NCI-H1694 treated with DMSO at 0.1 percent for 48 hours (cell line): ENCODE results near the gene MTMR12.

Experiments used
- DNase-seq: peaks from one replicate; lab custom pipeline; 2025; lab: John Stamatoyannopoulos, UW

Gene MTMR12, protein sequence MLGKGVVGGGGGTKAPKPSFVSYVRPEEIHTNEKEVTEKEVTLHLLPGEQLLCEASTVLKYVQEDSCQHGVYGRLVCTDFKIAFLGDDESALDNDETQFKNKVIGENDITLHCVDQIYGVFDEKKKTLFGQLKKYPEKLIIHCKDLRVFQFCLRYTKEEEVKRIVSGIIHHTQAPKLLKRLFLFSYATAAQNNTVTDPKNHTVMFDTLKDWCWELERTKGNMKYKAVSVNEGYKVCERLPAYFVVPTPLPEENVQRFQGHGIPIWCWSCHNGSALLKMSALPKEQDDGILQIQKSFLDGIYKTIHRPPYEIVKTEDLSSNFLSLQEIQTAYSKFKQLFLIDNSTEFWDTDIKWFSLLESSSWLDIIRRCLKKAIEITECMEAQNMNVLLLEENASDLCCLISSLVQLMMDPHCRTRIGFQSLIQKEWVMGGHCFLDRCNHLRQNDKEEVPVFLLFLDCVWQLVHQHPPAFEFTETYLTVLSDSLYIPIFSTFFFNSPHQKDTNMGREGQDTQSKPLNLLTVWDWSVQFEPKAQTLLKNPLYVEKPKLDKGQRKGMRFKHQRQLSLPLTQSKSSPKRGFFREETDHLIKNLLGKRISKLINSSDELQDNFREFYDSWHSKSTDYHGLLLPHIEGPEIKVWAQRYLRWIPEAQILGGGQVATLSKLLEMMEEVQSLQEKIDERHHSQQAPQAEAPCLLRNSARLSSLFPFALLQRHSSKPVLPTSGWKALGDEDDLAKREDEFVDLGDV

DNA sequence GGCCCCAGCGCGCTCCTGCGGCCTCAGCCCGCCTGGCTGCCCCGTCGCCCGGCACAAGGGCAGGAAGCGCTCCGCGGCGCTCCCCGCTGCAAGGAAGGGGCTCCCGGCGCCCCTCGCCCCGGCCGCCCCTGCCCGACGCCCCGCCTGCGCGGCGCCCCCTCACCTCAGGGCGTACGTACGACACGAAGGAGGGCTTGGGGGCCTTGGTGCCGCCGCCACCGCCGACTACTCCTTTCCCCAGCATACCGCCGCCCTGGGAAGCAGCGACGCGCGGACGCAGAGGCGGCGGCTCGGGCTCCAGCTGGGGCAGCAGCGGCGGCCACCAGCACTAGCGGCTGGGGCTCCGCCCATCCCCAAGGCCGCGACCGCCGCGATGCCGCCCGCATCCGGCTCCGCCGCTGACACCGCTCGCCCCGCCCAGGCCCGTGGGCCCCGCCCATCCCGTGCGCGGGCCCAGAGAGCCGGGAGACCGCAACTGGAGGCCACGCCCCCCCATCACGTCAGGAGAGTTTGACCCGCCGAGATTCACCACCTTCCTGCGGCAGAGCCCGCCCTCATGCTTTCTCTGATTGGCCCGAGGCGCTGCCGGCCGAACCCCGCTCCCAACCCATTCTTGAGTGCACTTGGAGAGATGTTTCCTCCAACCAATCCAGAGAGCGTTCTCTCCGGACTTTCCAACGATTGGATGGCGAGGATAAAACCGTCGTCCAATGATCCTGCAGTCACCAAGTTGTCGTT lies at the start of gene MTMR12:
MTMR12 (minus strand) TSS at position 345 of the 738 bp plus-strand sequence; CDS start at position 244, 101 bp downstream.
- DNase-seq: peak; percentile 100

DNA sequence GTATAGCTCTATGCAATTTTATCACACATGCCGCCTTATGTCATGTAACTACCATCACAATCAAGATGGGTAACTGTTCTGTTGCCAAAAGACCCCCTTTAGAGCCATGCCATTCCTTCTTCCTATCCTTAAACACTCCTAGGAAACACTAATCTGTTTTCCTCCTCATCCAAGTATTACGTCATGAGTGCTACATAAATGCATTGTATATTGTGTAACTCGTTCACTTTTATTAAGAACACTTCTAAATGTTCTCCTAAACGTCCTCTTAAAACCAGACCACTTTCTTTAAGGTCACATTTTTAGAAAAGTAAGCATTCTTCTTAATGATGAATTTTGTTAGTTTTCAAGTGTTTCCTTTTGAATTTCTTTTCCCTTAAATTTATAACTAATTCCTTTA lies 49.8 kb upstream of the MTMR12 start:
- DNase-seq: no peak

DNA sequence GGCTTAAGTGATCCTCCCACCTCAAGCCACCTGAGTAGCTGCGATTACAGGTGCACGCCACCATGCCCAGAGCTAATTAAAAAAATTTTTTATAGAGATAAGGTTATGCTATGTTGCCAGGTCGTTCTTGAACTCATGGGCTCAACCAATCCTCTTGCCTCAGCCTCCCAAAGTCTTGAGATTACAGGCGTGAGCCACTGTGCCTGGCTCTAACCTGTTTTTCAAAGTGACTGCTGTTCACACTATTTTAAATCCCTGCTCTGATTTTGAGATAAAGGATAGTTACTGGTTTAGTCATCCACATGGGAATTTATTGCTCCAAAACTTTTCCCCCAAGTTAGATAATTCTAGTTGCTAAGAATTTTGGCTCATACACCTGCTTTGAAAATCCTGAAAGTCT lies 48.2 kb upstream of the MTMR12 start:
- no peak for DNase-seq

DNA sequence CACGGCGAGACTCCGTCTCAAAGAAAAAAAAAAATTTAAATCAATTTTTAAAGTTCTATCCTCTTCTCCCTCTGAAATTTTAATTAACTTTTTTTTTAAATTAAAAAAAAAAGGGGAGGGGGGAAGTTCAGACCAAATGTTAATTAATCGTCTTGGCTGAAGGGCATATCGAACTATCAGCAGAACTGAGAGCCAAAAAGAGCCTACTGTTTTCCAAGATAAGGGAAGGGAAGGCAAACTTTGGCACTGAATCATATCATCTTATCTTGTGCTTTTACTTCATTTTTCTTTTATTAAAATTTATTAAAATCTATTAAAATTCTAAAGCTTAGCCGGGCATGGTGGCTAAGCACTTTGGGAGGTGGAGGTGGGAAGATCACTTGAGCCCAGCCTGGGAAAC lies 45.9 kb upstream of the MTMR12 start:
- DNase-seq: no peak

DNA sequence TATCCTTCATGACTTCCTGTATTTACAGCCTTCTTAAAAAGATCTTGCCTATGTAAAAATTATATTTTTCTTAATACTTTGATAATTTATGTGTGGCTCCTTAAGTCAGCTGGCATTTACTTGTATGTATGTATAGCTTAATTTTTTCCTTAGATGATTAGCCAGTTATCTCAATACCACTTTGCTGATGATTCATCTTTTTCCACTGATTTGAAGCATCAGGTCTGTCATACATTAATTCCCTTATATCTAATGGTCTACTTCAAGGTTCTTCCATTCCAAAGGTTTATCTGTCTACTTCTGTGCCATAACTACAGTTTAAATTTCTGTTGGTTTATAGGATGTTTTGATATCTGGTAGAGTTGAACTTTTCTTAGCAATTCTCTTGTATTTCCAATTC lies 44.9 kb upstream of the MTMR12 start:
- no peak for DNase-seq

DNA sequence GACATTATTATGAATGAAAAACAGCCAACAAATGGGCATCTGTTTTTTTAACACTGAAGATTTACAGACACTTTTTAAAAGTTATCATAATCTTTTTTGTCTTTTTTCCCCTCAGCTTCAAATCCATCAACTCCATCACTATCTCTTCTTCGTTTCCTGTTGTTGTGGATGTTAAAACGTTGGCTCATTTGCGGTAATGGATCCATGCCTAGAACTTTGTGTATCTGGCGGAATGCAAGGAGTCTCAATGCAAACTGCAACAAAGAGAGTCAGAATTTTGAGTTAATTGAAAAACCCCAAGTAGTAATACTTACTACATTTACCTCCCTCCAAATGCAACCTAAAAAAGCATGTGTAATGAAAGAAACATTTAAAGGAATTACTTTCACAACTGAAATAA lies 42.9 kb upstream of the MTMR12 start:
- no peak for DNase-seq

DNA sequence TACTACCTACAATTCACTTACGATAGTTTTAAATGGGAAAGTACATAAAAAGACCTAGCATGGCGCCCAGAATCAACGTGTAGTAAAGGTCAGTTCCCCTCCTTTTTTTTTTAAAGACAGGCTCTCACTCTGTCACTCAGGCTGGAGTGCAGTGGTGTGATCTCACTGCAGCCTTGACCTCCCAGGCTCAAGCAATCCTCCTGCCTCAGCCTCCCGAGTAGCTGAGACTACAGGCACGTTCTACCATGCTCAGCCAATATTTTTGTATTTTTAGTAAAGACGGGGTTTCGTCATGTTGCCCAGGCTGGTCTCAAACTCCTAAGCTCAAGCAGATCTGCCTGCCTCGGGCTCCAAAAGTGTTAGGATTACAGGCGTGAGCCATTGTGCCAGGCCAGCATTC lies 40.7 kb upstream of the MTMR12 start:
- DNase-seq: no peak

DNA sequence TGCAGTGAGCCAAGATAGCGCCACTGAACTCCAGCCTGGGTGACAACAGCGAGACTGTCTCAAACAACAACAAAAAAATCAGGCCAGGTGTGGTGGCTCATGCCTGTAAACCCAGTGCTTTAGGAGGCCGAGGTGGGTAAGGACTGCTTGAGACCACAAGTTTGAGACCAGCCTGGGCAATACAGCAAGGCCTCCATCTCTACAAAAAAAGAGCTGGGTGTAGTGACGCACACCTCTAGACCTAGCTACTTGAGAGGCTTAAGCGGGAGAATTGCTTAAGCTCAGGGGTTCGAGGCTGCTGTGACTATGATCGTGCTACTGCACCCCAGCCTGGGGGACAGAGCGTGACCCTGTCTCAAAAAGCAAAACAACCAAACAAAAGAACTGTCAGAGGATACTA lies 39.9 kb upstream of the MTMR12 start:
- no peak for DNase-seq

DNA sequence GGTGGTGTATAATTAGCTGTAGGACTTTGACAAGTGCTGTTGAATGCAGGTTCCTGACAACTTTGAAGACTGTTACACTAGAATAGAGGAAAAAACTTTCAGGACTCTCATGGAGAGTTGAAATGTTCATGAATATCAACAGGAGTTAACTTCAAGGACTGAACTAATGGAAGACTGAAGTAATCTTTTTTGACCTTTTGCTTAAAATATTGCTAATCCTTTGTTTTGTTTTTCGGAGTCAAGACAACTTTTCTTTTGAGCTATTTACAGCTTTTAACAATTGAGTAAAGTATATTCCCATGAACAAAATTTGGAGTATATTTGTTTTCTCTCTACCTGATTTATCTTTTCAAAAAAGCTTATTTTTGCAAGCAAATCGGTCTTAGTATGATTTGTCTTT lies 34.1 kb upstream of the MTMR12 start:
- DNase-seq: no peak

DNA sequence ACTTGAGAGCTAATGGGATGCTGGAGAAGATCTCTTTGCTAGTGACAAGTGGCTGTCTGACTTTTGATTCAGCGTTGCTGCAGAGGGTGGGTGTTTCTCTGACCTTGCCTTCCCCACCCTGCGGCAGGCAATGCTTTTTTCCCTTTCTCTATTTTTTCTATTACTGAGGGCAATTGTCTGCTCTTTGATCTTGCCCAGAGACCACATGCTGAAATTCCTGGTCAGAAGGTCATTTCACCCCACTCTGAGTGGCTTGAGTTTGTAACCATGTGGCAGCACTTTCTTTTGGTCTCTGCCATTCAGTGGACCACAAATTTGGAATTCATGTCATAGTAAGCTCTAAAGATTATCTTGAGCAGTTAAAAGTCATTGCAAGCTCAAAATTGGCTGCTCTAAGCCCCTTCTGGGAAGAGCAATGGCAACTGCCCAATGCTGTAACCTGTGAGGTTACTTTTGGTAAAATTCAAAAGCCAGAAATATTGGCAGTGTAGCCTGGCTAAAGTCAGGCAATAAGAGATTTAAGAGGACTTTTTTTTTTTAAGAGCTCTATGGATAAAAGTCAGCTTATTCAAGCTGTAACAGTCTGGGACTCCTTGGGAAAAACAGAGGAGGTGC lies 30.4 kb upstream of the MTMR12 start:
- no peak for DNase-seq

DNA sequence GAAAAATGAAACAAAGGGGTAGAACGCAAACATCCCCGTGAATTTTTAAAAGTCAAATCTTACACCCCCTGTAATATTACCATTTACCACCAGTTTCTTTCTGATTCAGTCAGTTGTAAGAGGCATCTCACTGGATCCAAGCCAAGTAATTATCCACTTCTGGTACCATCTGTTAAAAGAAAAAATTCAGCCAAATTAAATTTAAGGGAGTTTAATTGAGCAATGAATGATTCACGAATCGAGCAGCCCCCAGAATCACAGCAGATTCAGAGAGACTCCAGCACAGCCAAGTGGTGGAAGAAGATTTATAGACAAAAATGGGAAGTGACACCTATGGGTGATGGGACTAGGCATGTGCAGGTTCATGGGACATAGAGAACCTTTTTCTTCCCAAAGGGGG lies 29.9 kb upstream of the MTMR12 start:
- peak; percentile 99 for DNase-seq

DNA sequence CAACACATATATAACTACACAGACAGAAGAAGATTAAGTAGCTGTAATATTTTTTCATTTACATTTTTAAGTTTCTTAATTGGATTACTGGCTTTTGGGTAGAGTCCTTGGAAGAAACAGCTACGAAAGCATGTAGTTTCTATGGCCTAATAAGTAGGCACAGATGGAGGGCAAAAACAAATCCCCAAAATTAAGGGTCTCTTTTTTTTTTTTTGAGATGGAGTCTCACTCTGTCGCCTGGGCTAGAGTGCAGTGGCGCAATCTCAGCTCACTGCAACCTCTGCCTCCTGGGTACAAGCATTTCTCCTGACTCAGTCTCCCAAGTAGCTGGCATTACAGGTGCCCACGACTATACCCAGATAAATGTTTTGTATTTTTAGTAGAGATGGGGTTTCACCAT lies 27.1 kb upstream of the MTMR12 start:
- DNase-seq: no peak

DNA sequence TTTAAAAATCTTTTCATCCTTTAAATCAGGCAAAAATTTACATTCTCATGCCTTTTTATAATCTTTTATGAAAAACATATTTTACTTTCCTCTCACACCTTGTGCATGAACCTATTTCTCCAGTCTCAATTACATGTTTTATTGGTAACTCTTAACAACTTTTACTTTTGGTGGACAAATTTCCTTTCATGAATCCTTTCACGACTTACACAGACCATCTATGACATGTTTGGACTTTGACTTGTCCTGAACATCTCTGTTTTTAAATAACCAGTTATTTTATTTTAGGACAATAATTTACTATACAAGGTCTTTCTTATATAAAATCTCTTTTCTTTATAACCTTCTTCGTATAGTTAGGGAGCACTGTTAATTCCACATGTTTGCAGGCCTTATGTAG lies 26.5 kb upstream of the MTMR12 start:
- DNase-seq: no peak

DNA sequence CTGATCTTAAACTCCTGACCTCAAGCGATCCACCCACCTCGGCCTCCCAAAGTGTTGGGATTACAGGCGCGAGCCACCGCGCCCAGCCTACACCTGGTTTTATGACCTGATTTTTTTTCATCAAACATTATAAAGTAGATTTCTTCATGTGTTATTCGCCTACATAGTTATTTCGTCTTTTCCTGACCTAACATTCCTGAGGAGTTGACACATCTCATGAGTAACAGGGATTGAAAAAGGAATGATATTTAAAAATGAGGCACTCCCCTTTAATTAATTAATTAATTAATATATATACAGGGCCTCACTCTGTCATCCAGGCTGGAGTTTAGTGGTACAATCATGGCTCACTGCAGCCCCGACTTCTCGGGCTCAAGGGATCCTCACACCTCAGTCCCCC lies 20.2 kb upstream of the MTMR12 start:
- DNase-seq: no peak

DNA sequence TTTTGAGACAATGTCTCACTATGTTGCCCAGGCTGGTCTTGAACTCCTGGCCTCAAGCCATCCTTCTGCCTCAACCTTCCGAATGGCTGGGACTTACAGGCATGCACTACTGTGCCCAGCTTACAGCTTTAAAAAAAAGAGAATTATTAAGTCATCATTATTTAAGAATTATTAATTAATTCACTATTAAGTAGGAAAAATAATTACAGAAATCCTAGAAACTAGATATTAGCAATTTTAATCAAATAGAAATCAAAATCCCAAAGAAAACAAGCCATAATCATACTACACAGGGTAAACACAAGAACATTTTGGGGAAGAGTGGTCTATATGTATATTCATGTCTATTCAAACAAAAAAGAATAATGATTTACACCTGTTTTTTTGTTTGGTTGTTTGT lies 19.6 kb upstream of the MTMR12 start:
- no peak for DNase-seq

DNA sequence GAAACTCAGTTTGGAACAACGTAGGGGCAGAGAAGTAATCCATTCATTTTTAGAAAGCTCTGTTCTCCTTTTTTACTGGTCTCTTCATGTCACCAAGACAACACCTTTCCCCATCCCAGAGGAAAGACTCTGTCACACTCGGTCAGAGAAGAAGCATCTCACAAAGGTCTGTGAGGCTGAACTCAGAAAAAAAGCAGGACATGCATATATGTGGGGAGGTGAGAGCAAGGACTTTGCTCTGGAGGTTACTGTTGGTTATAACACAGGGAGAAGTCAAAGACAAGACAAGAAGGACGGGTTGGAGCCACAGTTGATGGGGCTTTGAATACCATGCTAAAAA lies 19.2 kb upstream of the MTMR12 start:
- no peak for DNase-seq

DNA sequence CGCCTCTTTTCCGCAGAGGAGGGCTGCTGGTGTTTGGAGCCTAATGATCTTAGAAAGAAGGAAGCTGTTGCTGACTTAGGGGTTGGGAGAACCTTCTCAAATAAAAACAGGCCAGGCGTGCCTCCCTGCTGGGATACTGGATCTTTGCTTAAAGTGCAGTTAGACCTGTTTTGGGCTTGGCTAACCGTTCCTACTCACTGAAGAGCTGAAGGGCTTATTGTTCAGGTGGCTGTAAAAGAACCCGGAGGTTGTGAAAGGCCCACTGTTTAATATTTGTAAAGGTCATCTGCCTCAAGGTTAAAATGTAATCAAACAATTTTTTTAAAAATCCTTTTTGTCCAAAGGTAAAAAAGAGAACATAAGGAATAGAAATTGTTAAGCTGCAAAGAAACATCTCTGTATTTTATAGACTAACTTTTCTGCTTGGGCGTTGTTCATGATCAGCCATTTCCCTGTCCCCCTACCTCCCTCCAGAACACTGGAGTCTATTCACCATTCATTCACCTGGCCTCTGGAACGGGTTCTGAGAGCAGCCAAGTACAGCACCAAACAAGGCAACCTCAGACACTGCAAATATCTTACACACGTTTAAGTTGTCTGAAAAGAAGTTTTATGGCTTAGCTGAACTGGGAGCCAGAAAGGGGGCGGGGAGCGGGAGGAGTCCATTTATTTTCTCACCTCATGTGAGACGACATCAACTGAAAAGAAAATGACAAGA lies 18.6 kb upstream of the MTMR12 start:
- DNase-seq: no peak

DNA sequence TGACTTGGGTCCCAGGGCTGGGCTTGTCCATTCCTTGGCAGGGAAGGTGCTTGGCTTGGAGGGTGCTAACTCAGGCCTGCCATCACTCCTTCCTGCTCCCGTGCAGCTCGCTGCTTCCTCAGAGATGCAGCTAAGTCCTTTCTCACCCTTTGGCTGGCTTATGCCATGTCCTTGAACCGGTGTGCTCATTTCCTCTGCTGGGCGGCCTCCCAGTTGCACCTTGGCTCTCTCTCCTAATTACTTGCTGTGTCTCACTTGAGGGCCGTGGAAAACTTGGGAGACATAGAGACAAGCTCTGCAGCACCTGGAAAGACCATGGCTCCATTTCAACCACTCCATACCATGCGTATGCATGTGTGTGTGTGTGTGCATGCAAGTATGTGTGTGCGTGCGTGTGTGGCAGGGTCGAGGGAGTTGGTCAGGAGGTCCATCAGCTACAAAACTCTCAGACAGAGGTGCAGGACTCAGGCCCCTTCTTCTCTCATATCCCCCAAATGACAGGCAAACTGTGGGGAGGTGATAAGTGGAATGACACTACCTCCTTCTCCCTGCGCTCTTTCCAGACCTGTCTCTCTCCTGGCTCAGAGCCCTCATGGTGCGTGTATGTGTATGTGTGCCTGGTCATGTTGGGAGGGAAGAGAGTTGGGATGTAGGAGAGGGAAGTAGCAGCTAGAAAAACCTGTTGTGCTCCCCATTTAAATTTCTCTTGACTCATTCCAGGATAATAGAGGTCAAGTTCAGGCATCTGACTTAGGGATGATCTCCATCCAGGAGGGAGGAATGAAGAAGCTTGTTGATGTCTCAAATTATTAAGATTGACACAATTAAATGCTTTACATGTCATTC lies 17.6 kb upstream of the MTMR12 start:
- no peak for DNase-seq

DNA sequence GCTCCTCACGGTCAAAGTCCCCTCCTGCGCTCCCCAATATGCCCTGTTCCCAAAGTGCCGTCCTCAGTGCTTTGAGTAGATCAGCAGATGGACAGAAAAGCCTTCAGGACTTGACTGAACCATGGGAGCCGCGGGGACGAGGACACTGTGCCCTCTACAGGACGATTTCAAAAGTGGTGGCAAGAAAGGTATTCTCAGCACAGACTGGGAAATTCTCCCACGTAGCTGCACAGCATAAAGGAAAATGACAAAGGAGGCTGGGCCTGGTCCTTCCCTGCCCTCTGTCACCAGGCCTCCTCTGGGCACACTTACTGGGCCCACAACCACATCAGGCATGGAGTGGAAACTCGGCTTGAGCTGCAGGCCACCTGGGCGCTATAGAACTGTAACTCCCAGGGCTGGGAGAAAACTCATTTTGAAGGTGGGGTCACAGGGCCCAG lies 16.7 kb upstream of the MTMR12 start:
- peak; percentile 86 for DNase-seq

DNA sequence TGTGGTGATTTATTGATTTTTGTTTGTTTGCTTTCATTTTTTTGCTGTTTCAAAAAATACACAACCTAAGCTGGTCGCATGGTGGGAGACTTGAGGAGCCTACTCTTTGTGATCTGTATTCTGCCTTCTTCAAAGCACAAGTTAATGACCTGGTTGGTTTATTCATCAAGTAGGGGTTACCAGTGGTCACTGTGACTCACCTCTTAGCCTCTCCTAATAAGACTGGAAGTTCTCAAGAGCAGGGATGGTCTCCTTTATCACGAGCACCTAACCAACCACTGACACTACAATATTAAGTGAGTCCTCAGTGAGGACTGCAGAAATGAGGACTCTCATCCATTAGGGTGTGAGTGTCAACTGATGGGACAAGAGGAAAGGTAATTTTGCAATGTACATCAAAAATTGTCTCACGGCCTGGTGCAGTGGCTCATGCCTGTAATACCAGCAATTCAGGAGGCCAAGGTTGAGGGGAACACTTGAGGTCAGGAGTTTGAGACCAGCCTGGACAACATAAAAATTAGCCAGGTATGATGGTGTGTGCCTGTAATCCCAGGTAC lies 13.6 kb upstream of the MTMR12 start:
- DNase-seq: no peak

DNA sequence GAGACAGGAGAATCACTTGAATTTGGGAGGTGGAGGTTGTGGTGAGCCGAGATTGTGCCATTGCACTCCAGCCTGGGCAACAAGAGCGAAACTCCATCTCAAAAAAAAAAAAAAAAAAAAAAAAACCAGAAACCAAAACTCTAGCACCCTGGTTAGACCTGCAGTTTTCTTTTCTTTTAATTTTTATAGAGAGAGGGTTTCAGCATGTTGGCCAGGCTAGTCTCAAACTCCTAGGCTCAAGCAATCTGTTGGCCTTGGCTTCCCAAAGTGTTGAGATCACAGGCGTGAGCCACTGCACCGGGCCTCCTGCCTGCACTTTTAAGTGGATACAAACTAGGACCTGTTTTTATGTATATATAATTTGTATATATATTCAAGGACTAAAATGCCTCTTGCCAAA lies 12.9 kb upstream of the MTMR12 start:
- DNase-seq: no peak
